Measurements from ENCODE around the gene DMWD. TPM values are rescaled to one million over a fixed set of nuclear protein-coding genes. Genes with fewer than 3 reads are reported as not detected.
A peak's percentile ranks its signal among the peaks of the same experiment; 100 is the strongest.

DMWD gene
- total RNA-seq, 1 donor from 2014 or later = 20.4 TPM

- Histone ChIP-seq H3K27ac (ENCODE audit: low read depth, low read length) (peak overlapping the region; percentile 93), H3K27me3 (ENCODE audit: control insufficient read depth in 3 of 3, insufficient read depth in 3 of 3, low read length in 3 of 3) (no peaks in the 10 kb centered on the region), H3K9me3 (ENCODE audit: control insufficient read depth in 3 of 3, low read length in 3 of 3) (no peaks in the 10 kb centered on the region), H3K9ac (ENCODE audit: low read depth in 1 of 3, low read length in 3 of 3) (peak overlapping the region; percentile 81 to 92 (median 90)), H3K36me3 (ENCODE audit: control insufficient read depth in 3 of 3, insufficient read depth in 3 of 3, low read length in 3 of 3) (peaks cover 6 to 9% (median 8%) of the 10 kb centered on the region in 3 donors), H3K4me3 (ENCODE audit: low read length in 3 of 3) (peak overlapping the region; percentile 79 to 91 (median 87)), H3K4me1 (ENCODE audit: control insufficient read depth in 3 of 3, insufficient read depth in 3 of 3, low read length in 3 of 3) (peaks cover 46 to 69% (median 52%) of the 10 kb centered on the region in 3 donors)
These were observed 25.2 kb downstream of the DMWD start for GRCh38 chr19:45767410-45767880.

GRCh38 chr19:45766869-45767346, 25.7 kb downstream of the DMWD start:
- Histone ChIP-seq H3K27ac (ENCODE audit: low read depth, low read length) (peak overlapping the region; percentile 93), H3K9me3 (ENCODE audit: control insufficient read depth in 3 of 3, low read length in 3 of 3) (no peaks in the 10 kb centered on the region), H3K4me3 (ENCODE audit: low read length in 3 of 3) (peak overlapping the region; percentile 79 to 91 (median 87)), H3K9ac (ENCODE audit: low read depth in 1 of 3, low read length in 3 of 3) (peak overlapping the region; percentile 81 to 92 (median 90)), H3K27me3 (ENCODE audit: control insufficient read depth in 3 of 3, insufficient read depth in 3 of 3, low read length in 3 of 3) (no peaks in the 10 kb centered on the region), H3K4me1 (ENCODE audit: control insufficient read depth in 3 of 3, insufficient read depth in 3 of 3, low read length in 3 of 3) (peaks cover 46 to 69% (median 50%) of the 10 kb centered on the region in 3 donors), H3K36me3 (ENCODE audit: control insufficient read depth in 3 of 3, insufficient read depth in 3 of 3, low read length in 3 of 3) (peaks cover 2 to 5% (median 4%) of the 10 kb centered on the region in 3 donors)

- H3K9ac ChIP-seq (ENCODE audit: low read depth in 1 of 3, low read length in 3 of 3) = peak overlapping the region in 2 of 3 donors; percentile 90 to 92
These were observed 26.3 kb downstream of the DMWD start for GRCh38 chr19:45766296-45766868.

GRCh38 chr19:45765702-45766295, 26.8 kb downstream of the DMWD start:
- H3K4me1 ChIP-seq (ENCODE audit: control insufficient read depth in 3 of 3, insufficient read depth in 3 of 3, low read length in 3 of 3) = peaks cover 42 to 63% (median 45%) of the 10 kb centered on the region in 3 donors
- peak overlapping the region in 1 of 3 donors; percentile 87 for H3K4me3 ChIP-seq (ENCODE audit: low read length in 3 of 3)
- no peaks in the 10 kb centered on the region for H3K27me3 ChIP-seq (ENCODE audit: control insufficient read depth in 3 of 3, insufficient read depth in 3 of 3, low read length in 3 of 3)
- H3K36me3 ChIP-seq (ENCODE audit: control insufficient read depth in 3 of 3, insufficient read depth in 3 of 3, low read length in 3 of 3) = peaks cover 2 to 4% (median 2%) of the 10 kb centered on the region in 3 donors
- H3K9ac ChIP-seq (ENCODE audit: low read depth in 1 of 3, low read length in 3 of 3) = peak overlapping the region in 2 of 3 donors; percentile 19 to 90
- peak overlapping the region; percentile 93 for H3K27ac ChIP-seq (ENCODE audit: low read depth, low read length)
- H3K9me3 ChIP-seq (ENCODE audit: control insufficient read depth in 3 of 3, low read length in 3 of 3) = no peaks in the 10 kb centered on the region

More at GRCh38 chr19:45766296-45766868, 26.3 kb downstream of the DMWD start:
- no peaks in the 10 kb centered on the region for H3K27me3 ChIP-seq (ENCODE audit: control insufficient read depth in 3 of 3, insufficient read depth in 3 of 3, low read length in 3 of 3)
- H3K4me1 ChIP-seq (ENCODE audit: control insufficient read depth in 3 of 3, insufficient read depth in 3 of 3, low read length in 3 of 3) = peaks cover 46 to 68% (median 50%) of the 10 kb centered on the region in 3 donors
- H3K9me3 ChIP-seq (ENCODE audit: control insufficient read depth in 3 of 3, low read length in 3 of 3) = no peaks in the 10 kb centered on the region
- H3K36me3 ChIP-seq (ENCODE audit: control insufficient read depth in 3 of 3, insufficient read depth in 3 of 3, low read length in 3 of 3) = peaks cover 2 to 5% (median 4%) of the 10 kb centered on the region in 3 donors
- peak overlapping the region; percentile 93 for H3K27ac ChIP-seq (ENCODE audit: low read depth, low read length)
- peak overlapping the region in 2 of 3 donors; percentile 87 to 91 for H3K4me3 ChIP-seq (ENCODE audit: low read length in 3 of 3)

GRCh38 chr19:45764945-45765701, 27.5 kb downstream of the DMWD start:
- Histone ChIP-seq H3K9ac (ENCODE audit: low read depth in 1 of 3, low read length in 3 of 3) (peak overlapping the region; percentile 19 to 90 (median 33)), H3K36me3 (ENCODE audit: control insufficient read depth in 3 of 3, insufficient read depth in 3 of 3, low read length in 3 of 3) (peaks cover 2 to 4% (median 2%) of the 10 kb centered on the region in 3 donors), H3K4me3 (ENCODE audit: low read length in 3 of 3) (no peak overlapping the region), H3K27ac (ENCODE audit: low read depth, low read length) (peak overlapping the region; percentile 51), H3K4me1 (ENCODE audit: control insufficient read depth in 3 of 3, insufficient read depth in 3 of 3, low read length in 3 of 3) (peaks cover 41 to 59% (median 45%) of the 10 kb centered on the region in 3 donors), H3K9me3 (ENCODE audit: control insufficient read depth in 3 of 3, low read length in 3 of 3) (no peaks in the 10 kb centered on the region), H3K27me3 (ENCODE audit: control insufficient read depth in 3 of 3, insufficient read depth in 3 of 3, low read length in 3 of 3) (no peaks in the 10 kb centered on the region)

- peak overlapping the region; percentile 19 to 64 (median 20) for H3K9ac ChIP-seq (ENCODE audit: low read depth in 1 of 3, low read length in 3 of 3)
- peaks cover 37 to 53% (median 40%) of the 10 kb centered on the region in 3 donors for H3K4me1 ChIP-seq (ENCODE audit: control insufficient read depth in 3 of 3, insufficient read depth in 3 of 3, low read length in 3 of 3)
- no peaks in the 10 kb centered on the region for H3K27me3 ChIP-seq (ENCODE audit: control insufficient read depth in 3 of 3, insufficient read depth in 3 of 3, low read length in 3 of 3)
- no peak overlapping the region for H3K4me3 ChIP-seq (ENCODE audit: low read length in 3 of 3)
- H3K27ac ChIP-seq (ENCODE audit: low read depth, low read length) = peak overlapping the region; percentile 51
- H3K36me3 ChIP-seq (ENCODE audit: control insufficient read depth in 3 of 3, insufficient read depth in 3 of 3, low read length in 3 of 3) = peaks cover 2 to 4% (median 2%) of the 10 kb centered on the region in 3 donors
- no peaks in the 10 kb centered on the region for H3K9me3 ChIP-seq (ENCODE audit: control insufficient read depth in 3 of 3, low read length in 3 of 3)
These were observed 28.2 kb downstream of the DMWD start for GRCh38 chr19:45764475-45764874.

GRCh38 chr19:45763691-45764294, 28.9 kb downstream of the DMWD start:
- no peak overlapping the region for H3K4me3 ChIP-seq (ENCODE audit: low read length in 3 of 3)
- no peaks in the 10 kb centered on the region for H3K9me3 ChIP-seq (ENCODE audit: control insufficient read depth in 3 of 3, low read length in 3 of 3)
- no peak overlapping the region for H3K27ac ChIP-seq (ENCODE audit: low read depth, low read length)
- peaks cover 35 to 48% (median 37%) of the 10 kb centered on the region in 3 donors for H3K4me1 ChIP-seq (ENCODE audit: control insufficient read depth in 3 of 3, insufficient read depth in 3 of 3, low read length in 3 of 3)
- peaks cover 2 to 4% (median 2%) of the 10 kb centered on the region in 3 donors for H3K36me3 ChIP-seq (ENCODE audit: control insufficient read depth in 3 of 3, insufficient read depth in 3 of 3, low read length in 3 of 3)
- peak overlapping the region in 1 of 3 donors; percentile 64 for H3K9ac ChIP-seq (ENCODE audit: low read depth in 1 of 3, low read length in 3 of 3)
- H3K27me3 ChIP-seq (ENCODE audit: control insufficient read depth in 3 of 3, insufficient read depth in 3 of 3, low read length in 3 of 3) = no peaks in the 10 kb centered on the region

- Histone ChIP-seq H3K9me3 (ENCODE audit: control insufficient read depth in 3 of 3, low read length in 3 of 3) (no peaks in the 10 kb centered on the region), H3K36me3 (ENCODE audit: control insufficient read depth in 3 of 3, insufficient read depth in 3 of 3, low read length in 3 of 3) (peaks cover 2 to 4% (median 2%) of the 10 kb centered on the region in 3 donors), H3K9ac (ENCODE audit: low read depth in 1 of 3, low read length in 3 of 3) (peak overlapping the region in 1 of 3 donors; percentile 64), H3K27ac (ENCODE audit: low read depth, low read length) (no peak overlapping the region), H3K27me3 (ENCODE audit: control insufficient read depth in 3 of 3, insufficient read depth in 3 of 3, low read length in 3 of 3) (no peaks in the 10 kb centered on the region), H3K4me1 (ENCODE audit: control insufficient read depth in 3 of 3, insufficient read depth in 3 of 3, low read length in 3 of 3) (peaks cover 35 to 46% (median 37%) of the 10 kb centered on the region in 3 donors), H3K4me3 (ENCODE audit: low read length in 3 of 3) (no peak overlapping the region)
These were observed 29.6 kb downstream of the DMWD start for GRCh38 chr19:45762870-45763631.

GRCh38 chr19:45761714-45762113, 30.9 kb downstream of the DMWD start:
- H3K9me3 ChIP-seq (ENCODE audit: control insufficient read depth in 3 of 3, low read length in 3 of 3) = no peaks in the 10 kb centered on the region
- no peaks in the 10 kb centered on the region for H3K27me3 ChIP-seq (ENCODE audit: control insufficient read depth in 3 of 3, insufficient read depth in 3 of 3, low read length in 3 of 3)
- no peak overlapping the region for H3K9ac ChIP-seq (ENCODE audit: low read depth in 1 of 3, low read length in 3 of 3)
- no peak overlapping the region for H3K27ac ChIP-seq (ENCODE audit: low read depth, low read length)
- peaks cover 2 to 4% (median 2%) of the 10 kb centered on the region in 3 donors for H3K36me3 ChIP-seq (ENCODE audit: control insufficient read depth in 3 of 3, insufficient read depth in 3 of 3, low read length in 3 of 3)
- H3K4me3 ChIP-seq (ENCODE audit: low read length in 3 of 3) = no peak overlapping the region
- H3K4me1 ChIP-seq (ENCODE audit: control insufficient read depth in 3 of 3, insufficient read depth in 3 of 3, low read length in 3 of 3) = peaks cover 26 to 33% (median 32%) of the 10 kb centered on the region in 3 donors

All from skeletal muscle tissue (tissue), 4 donors.